Common myeloid progenitor, CD34-positive (primary cell): ENCODE data around the gene CKLF.

Source experiments
- CTCF ChIA-PET: fragments of 350-600 bp; sonication (Branson Sonifier 250); formaldehyde crosslinking; loops from one replicate; lab custom pipeline; 2021; ENCODE audit warnings: antibody characterized with exemption; lab: Charles Lee
- POLR2A ChIA-PET: fragments of 350-600 bp; sonication (Branson Sonifier 250); formaldehyde crosslinking; loops from one replicate; lab custom pipeline; 2021; ENCODE audit warnings: antibody characterized with exemption; lab: Charles Lee
- DNase-seq, 3 donors: peaks; one replicate each; pipeline versions ENCODE4 v3.0.0 to v3.0.0-alpha.2; 2013
- H3K27ac ChIP-seq, 2 experiments: 1 replicate in 1 of 2; 2 replicates in 1 of 2; pipeline ENCODE4 v1.7.0; 2013; ENCODE audit warnings: inconsistent platforms in 2 of 2, low read length in 2 of 2, mild to moderate bottlenecking in 2 of 2, low read depth in 1 of 2, moderate library complexity in 1 of 2; ENCODE audit not compliant: severe bottlenecking in 2 of 2, insufficient read depth in 1 of 2, poor library complexity in 1 of 2
- H3K27me3 ChIP-seq, 5 experiments: replicated peaks in 2 of 5; 1 replicate in 3 of 5; 2 replicates in 2 of 5; pipeline versions ENCODE4 v1.6.1 to v1.7.0; 2013; ENCODE audit warnings: low read length in 4 of 5, mild to moderate bottlenecking in 2 of 5, moderate library complexity in 2 of 5, inconsistent platforms in 1 of 5; ENCODE audit not compliant: insufficient read depth in 5 of 5, control insufficient read depth in 4 of 5
- H3K36me3 ChIP-seq, 4 experiments: 1 replicate in 2 of 4; 2 replicates in 2 of 4; pipeline versions ENCODE4 v1.6.1 to v1.7.0; 2013; ENCODE audit warnings: low read length in 3 of 4, control low read depth in 1 of 4, mild to moderate bottlenecking in 1 of 4; ENCODE audit not compliant: control insufficient read depth in 4 of 4, insufficient read depth in 4 of 4
- H3K4me1 ChIP-seq, 4 experiments: 1 replicate in 3 of 4; 2 replicates in 1 of 4; pipeline versions ENCODE4 v1.6.1 to v1.7.1; 2013; ENCODE audit warnings: low read length in 3 of 4, mild to moderate bottlenecking in 3 of 4, control low read depth in 1 of 4, inconsistent platforms in 1 of 4, moderate library complexity in 1 of 4; ENCODE audit not compliant: control insufficient read depth in 4 of 4, insufficient read depth in 4 of 4; ENCODE audit errors: control extremely low read depth in 1 of 4
- H3K4me3 ChIP-seq, 7 experiments: 1 replicate in 4 of 7; 2 replicates in 3 of 7; pipeline versions ENCODE4 v1.5.1 to v1.7.0; 2013; ENCODE audit warnings: mild to moderate bottlenecking in 7 of 7, low read length in 6 of 7, moderate library complexity in 6 of 7, inconsistent platforms in 2 of 7, low read depth in 2 of 7, control low read depth in 1 of 7; ENCODE audit not compliant: insufficient read depth in 4 of 7, control insufficient read depth in 1 of 7; ENCODE audit errors: extremely low read depth in 1 of 7
- H3K9me3 ChIP-seq, 5 experiments: 1 replicate in 4 of 5; 2 replicates in 1 of 5; pipeline versions ENCODE4 v1.6.1 to v1.7.1; 2013; ENCODE audit warnings: low read length in 4 of 5, mild to moderate bottlenecking in 2 of 5, inconsistent platforms in 1 of 5, low read depth in 1 of 5, moderate library complexity in 1 of 5; ENCODE audit not compliant: control insufficient read depth in 4 of 5, insufficient read depth in 2 of 5; ENCODE audit errors: control extremely low read depth in 1 of 5
- WGBS: methylation state at CpG from one replicate; pipeline ENCODE4 v1.1.5; 2013; ENCODE audit not compliant: insufficient coverage; 5-methylcytosine and 5-hydroxymethylcytosine counted together

CKLF gene

DNA sequence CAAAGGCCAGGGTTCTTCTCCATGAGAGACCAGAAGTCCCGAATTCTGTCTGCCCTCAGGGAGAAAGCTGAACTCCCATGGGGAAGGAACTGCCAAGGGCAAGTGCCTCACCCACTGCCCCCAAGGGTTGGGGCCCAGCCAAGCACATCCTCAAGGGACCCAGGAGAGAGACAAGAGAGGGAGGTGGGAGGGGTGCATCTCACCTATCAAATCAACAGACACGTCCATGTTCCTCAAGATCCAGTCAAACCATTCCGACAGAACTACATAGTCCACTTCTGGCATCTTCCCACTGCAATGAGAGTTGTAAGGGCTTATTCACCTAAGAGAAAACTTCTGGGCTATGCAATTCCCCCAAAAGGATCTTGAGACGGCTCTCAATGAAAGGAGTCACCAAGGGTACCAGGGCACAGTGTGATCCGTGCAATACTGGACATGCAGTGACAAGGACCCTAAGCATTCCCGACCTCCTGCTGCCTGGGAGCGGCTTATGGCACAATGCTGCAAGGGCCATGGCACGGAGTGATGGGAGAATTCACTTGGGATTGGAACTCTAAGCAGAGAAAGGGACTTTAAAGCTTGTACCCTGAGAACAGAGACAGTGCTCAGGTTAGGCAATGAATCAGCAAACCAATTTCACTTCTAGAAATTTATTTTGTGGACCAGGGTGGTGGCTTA lies 34.7 kb upstream of the CKLF start:
- POLR2A ChIA-PET, result interaction anchor here (1.1 kb wide), 1 partner anchor 34 kb away, joined by 4 read pairs; no protein-coding TSS in a partner anchor
- 94% methylated on average over 7 of the region's 8 CpGs for WGBS

DNA sequence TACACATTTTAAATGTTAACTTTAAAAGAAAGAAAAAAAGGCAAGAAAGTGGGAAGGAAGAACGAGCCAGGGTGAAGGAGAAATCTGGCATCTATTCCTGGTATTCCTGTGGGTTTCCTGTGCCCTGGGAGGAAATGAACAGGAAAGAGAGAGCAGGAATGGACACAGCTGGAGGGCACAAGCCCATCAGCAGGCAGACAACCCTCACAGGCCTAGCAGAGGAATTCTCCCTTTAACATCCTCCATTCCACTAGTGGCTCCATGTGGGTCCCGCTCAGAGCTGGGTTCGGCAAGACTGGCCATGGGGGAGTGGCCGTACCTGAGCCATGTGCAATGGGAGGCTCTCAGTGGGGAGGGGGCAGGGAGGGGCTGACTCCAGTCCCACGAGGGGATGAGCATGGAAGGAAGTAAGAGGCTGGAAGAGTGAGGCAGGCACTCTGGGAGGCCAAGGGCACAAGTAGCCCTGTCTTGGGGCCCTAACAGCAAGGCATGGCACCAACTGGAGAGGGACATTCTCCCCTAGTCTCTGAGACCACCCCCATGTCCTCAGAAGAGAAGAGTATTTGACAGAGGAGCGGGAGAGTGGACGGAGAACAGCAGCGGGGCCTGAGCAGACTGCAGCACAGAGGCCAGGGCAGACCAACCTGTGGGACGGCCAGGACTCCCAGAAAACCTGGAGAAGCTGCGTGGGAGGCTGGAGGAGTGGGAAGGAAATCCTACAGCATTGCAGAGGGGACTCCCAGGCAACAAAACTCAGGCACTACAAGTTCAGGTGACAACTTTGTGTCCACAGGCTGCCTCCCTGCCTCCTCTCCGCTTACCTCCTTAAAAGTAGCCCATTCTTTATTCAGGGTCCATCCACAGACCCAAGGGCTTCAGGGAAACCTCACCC lies 32.6 kb upstream of the CKLF start:
- Histone ChIP-seq H3K4me3 (peak overlapping the region in 1 of 7 experiments; percentile 4), H3K27me3 (no peaks in the 10 kb centered on the region), H3K4me1 (peaks cover 44 to 92% (median 90%) of the 10 kb centered on the region in 4 experiments), H3K9me3 (no peaks in the 10 kb centered on the region), H3K27ac (peak overlapping the region in 1 of 2 experiments; percentile 21), H3K36me3 (no peaks in the 10 kb centered on the region)
- WGBS, result 92% methylated on average over 8 of the region's 11 CpGs
- ChIA-PET CTCF (interaction anchor here (1.0 to 11.7 kb wide), 7 partner anchors 9 to 89 kb away, joined by 3 to 168 read pairs (median 14); partner anchors contain the start of genes CKLF, CMTM2 and TK2), POLR2A (interaction anchor here (7.5 kb wide), 1 partner anchor 31 kb away, joined by 52 read pairs; the partner anchor contains the start of genes CKLF and TK2)
- no peak for DNase-seq

More for the DNA sequence above, 34.7 kb upstream of the CKLF start:
- Histone ChIP-seq H3K9me3 (no peaks in the 10 kb centered on the region), H3K36me3 (peaks cover 0 to 9% (median 0%) of the 10 kb centered on the region in 4 experiments), H3K27me3 (no peaks in the 10 kb centered on the region), H3K4me3 (peak overlapping the region in 3 of 7 experiments; percentile 25 to 50 (median 43)), H3K27ac (peak overlapping the region; percentile 83 to 93), H3K4me1 (peaks cover 36 to 81% (median 72%) of the 10 kb centered on the region in 4 experiments)
- CTCF ChIA-PET, result interaction anchor here (0.8 to 11.7 kb wide), 4 partner anchors 8 to 54 kb away, joined by 3 to 168 read pairs (median 4); partner anchors contain the start of genes CKLF and TK2
- DNase-seq, result no peak

DNA sequence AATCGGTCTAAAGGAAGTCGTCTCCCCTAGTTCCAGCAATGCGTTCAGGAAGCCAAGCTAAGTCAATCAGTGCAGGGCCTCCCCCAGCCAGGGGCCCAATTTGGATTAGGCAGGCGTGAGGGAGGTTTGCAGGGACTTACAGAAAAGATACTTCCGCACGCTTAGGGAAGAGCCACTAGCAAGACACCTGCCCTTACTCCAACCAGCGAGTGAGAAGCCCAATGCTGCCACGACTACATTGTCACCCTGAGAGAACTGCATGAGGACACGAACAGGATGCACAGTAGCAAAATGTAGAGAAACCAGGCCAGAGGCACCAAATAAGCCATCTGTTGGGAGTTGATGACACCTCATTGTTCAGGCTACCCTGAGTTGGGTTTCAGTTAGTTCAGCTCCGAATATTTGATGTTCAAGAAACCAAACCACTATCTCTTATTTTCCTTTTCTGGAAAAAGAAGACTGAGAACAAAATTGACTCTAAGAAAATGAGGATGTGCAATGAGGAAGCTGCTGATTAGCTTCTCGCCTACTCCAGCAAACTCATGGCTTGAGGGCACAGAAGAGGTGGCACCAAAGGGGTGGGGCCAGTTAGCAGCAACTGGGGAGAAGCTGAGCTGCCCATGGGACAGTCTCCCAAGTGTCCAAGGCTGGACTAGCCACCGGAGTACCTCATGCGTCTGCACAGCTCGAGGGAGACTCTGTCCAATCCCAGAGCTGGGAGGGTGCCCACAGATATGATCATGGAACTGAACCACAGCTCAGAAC lies 31.8 kb upstream of the CKLF start:
- POLR2A ChIA-PET, result interaction anchor here (0.9 to 7.5 kb wide), 2 partner anchors 30 to 83 kb away, joined by 3 to 52 read pairs; partner anchors contain the start of genes CKLF and TK2

DNA sequence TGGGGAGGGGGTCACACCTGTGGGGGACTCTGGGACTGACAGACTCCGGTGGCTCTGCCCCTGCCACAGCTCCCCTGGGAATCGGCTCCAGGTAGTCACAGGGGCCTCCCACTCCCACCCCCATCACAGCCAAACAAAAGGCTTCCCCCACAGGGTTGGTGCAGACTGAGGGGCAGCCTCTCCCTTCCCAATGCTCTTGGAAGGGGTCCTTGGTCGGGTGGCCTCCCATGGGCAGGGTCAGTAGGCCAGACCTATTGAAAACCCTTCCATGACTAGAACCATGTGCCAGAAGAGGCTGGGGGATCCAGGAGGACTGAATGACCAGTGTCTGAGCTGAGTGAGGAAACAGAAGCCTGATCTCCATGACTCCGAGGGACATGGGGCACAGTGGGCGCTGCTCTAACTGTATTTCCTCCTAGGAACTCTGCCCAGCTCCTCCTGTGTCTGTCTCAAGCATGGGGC lies 31.1 kb upstream of the CKLF start:
- peaks cover 55 to 96% (median 92%) of the 10 kb centered on the region in 4 experiments for H3K4me1 ChIP-seq
- CTCF ChIA-PET, result interaction anchor here (1.0 to 11.7 kb wide), 11 partner anchors 11 to 87 kb away, joined by 3 to 168 read pairs (median 12); partner anchors contain the start of genes CKLF, CMTM2 and TK2
- peak overlapping the region in 1 of 2 experiments; percentile 68 for H3K27ac ChIP-seq
- peak overlapping the region in 3 of 7 experiments; percentile 11 to 47 (median 32) for H3K4me3 ChIP-seq
- POLR2A ChIA-PET, result interaction anchor here (0.9 to 7.5 kb wide), 3 partner anchors 18 to 83 kb away, joined by 3 to 52 read pairs (median 4); partner anchors contain the start of genes CKLF and TK2
- H3K27me3 ChIP-seq, result no peaks in the 10 kb centered on the region
- 88% methylated on average over 5 of the region's 5 CpGs for WGBS
- no peak for DNase-seq
- H3K36me3 ChIP-seq, result no peaks in the 10 kb centered on the region
- H3K9me3 ChIP-seq, result no peaks in the 10 kb centered on the region

More for the DNA sequence above, 31.8 kb upstream of the CKLF start:
- H3K9me3 ChIP-seq, result no peaks in the 10 kb centered on the region
- peak in 2 of 3 donors; percentile 69 to 78 for DNase-seq
- H3K4me3 ChIP-seq, result peak overlapping the region in 3 of 7 experiments; percentile 11 to 47 (median 19)
- 80% methylated on average over 9 of the region's 14 CpGs for WGBS
- no peak overlapping the region for H3K27ac ChIP-seq
- no peaks in the 10 kb centered on the region for H3K27me3 ChIP-seq
- H3K4me1 ChIP-seq, result peaks cover 52 to 96% (median 92%) of the 10 kb centered on the region in 4 experiments
- H3K36me3 ChIP-seq, result no peaks in the 10 kb centered on the region
- CTCF ChIA-PET, result interaction anchor here (1.0 to 11.7 kb wide), 11 partner anchors 10 to 88 kb away, joined by 3 to 168 read pairs (median 6); partner anchors contain the start of genes CKLF, CMTM2 and TK2

DNA sequence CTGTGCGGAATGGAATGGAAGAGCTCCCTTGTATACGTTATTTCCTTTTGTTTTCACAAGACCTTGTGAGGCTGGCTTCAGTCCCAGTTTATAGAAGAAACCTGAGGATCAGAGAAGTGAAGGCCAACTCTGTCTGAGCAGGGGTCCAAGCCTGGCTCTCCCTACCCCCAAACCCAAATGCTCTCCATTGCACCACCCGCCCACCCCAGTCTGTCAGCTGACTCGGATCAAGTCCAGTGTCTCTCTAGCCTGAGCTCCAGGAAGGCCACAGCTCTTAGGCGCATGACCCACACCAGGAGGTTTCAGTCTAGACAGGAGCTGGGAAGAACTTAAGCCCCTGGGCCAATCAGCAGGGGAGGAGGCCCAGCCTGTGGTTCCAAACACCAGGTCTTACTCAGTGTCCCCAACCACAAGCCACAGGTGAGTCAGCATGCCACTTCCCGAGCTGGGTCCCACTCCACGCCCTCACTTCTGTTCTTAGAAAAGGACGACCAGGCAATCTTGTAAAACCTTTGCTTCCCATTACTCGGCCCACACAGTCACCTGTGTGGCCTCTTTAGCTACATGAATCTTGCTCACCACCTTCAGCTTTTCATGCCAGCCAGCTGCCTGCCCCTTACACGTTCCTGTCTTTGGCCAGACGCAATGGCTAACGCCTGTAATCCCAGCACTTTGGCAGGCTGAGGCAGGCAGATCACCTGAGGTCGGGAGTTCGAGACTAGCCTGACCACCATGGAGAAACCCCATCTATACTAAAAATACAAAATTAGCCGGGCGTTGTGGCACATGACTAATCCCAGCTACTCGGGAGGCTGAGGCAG lies 30.2 kb upstream of the CKLF start:
- Histone ChIP-seq H3K36me3 (peaks cover 0 to 3% (median 0%) of the 10 kb centered on the region in 4 experiments), H3K4me3 (peak overlapping the region in 4 of 7 experiments; percentile 2 to 41 (median 31)), H3K9me3 (no peaks in the 10 kb centered on the region), H3K27ac (peak overlapping the region in 1 of 2 experiments; percentile 68), H3K27me3 (no peaks in the 10 kb centered on the region), H3K4me1 (peaks cover 50 to 96% (median 93%) of the 10 kb centered on the region in 4 experiments)
- ChIA-PET CTCF (interaction anchor here (1.1 to 11.7 kb wide), 13 partner anchors 11 to 67 kb away, joined by 3 to 168 read pairs (median 9); partner anchors contain the start of genes CKLF, CMTM2 and TK2), POLR2A (interaction anchor here (1.0 to 7.5 kb wide), 4 partner anchors 18 to 64 kb away, joined by 3 to 52 read pairs (median 4); partner anchors contain the start of genes CKLF and TK2)
- DNase-seq, result peak; percentile 87 to 96 (median 94)
- 21% methylated on average over 12 of the region's 17 CpGs for WGBS
